Stimulated activated CD8-positive, alpha-beta memory T cell treated with anti-CD3 and anti-CD28 coated beads, Interleukin-15, amount 100 ng/mL, for 24 hours (primary cell): ENCODE measurements around the gene HIPK2.

Source experiments
- DNase-seq: peaks from one replicate; pipeline ENCODE4 v3.0.0-alpha.2; 2020; ENCODE audit warnings: low read depth

Gene HIPK2

GRCh38 chr7:139648391-139648861, 129.4 kb downstream of the HIPK2 start:
- no peak for DNase-seq

- DNase-seq, result no peak
Measured at GRCh38 chr7:139647814-139648390, 129.9 kb downstream of the HIPK2 start.

GRCh38 chr7:139647085-139647484, 130.7 kb downstream of the HIPK2 start:
- DNase-seq, result no peak

GRCh38 chr7:139646566-139646965, 131.2 kb downstream of the HIPK2 start:
- DNase-seq, result no peak

- peak; percentile 63 for DNase-seq
Measured at GRCh38 chr7:139645572-139646523, 131.9 kb downstream of the HIPK2 start.

- DNase-seq, result no peak
Measured at GRCh38 chr7:139643951-139644585, 133.7 kb downstream of the HIPK2 start.

- DNase-seq, result no peak
Measured at GRCh38 chr7:139642283-139642682, 135.5 kb downstream of the HIPK2 start.

GRCh38 chr7:139641337-139641992, 136.3 kb downstream of the HIPK2 start:
- no peak for DNase-seq

- DNase-seq, result no peak
Measured at GRCh38 chr7:139640681-139641080, 137.1 kb downstream of the HIPK2 start.

- DNase-seq, result no peak
Measured at GRCh38 chr7:139639563-139639962, 138.2 kb downstream of the HIPK2 start.

GRCh38 chr7:139635526-139636302, 142.1 kb downstream of the HIPK2 start:
- no peak for DNase-seq

- DNase-seq, result no peak
Measured at GRCh38 chr7:139634087-139634486, 143.7 kb downstream of the HIPK2 start.

GRCh38 chr7:139631520-139632031, 146.2 kb downstream of the HIPK2 start:
- DNase-seq, result no peak

- DNase-seq, result no peak
Measured at GRCh38 chr7:139630643-139631519, 146.9 kb downstream of the HIPK2 start.

- no peak for DNase-seq
Measured at GRCh38 chr7:139629392-139630082, 148.3 kb downstream of the HIPK2 start.

- no peak for DNase-seq
Measured at GRCh38 chr7:139627831-139628230, 150.0 kb downstream of the HIPK2 start.

GRCh38 chr7:139626817-139627216, 151.0 kb downstream of the HIPK2 start:
- DNase-seq, result no peak

GRCh38 chr7:139623518-139623917, 154.3 kb downstream of the HIPK2 start:
- DNase-seq, result no peak

- DNase-seq, result peak; percentile 26
Measured at GRCh38 chr7:139620676-139621344, 157.0 kb downstream of the HIPK2 start.
